ENCODE results near the gene DOCK3. TPM values are rescaled to one million over a fixed set of nuclear protein-coding genes. Genes with fewer than 3 reads are reported as not detected.

DOCK3 gene
- total and polyA plus RNA-seq, 2 of the 4 experiments (the other 2 are of a cell fraction) = under 0.01 to 0.12 TPM

DNA sequence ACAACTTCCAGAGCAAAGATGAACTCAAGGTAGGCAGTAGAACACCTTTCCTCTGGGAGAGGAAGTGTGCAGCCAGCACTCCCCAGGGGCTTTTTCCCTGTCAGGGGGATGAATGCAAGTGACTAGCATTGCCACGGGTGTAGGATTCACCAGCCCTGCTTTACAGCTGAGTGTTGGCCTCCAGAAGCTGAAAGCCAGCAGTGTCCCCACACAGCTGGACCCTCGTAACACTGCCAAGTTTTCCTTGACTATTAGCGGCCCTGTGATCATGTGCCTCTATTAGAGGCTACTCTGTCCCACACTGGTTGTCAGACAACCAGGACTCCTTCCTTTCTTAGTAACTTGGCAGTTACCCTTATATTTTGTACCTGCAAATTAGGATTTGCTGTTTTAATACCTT is 605.4 kb downstream of the DOCK3 start:
- H2AFZ ChIP-seq (replicated peaks; ENCODE audit: low read length, poor library complexity) = no peak overlapping the region
- peaks cover 4% of the 10 kb centered on the region for H3K27me3 ChIP-seq (ENCODE audit: control insufficient read depth, insufficient read depth, low read length)
- dilution Hi-C loops (cut with HindIII; ENCODE audit: low sequenced_read_pairs, unreplicated experiment) = no loop called here
- H3K9ac ChIP-seq (ENCODE audit: low read depth, low read length) = no peak overlapping the region
- H3K27ac ChIP-seq (ENCODE audit: insufficient read depth, low read length) = no peak overlapping the region
- in situ Hi-C loops (cut with MboI; ENCODE audit: low sequenced_read_pairs) = no loop called here
- no peaks in the 10 kb centered on the region for H4K20me1 ChIP-seq (ENCODE audit: insufficient read depth, low read length)
- H3K18ac ChIP-seq (ENCODE audit: low read depth, low read length) = no peak overlapping the region
- H3K14ac ChIP-seq (replicated peaks; ENCODE audit: low read depth, low read length) = no peak overlapping the region
- no peak overlapping the region for H2AK9ac ChIP-seq (replicated peaks; ENCODE audit: low read depth, low read length, poor library complexity)
- no peak overlapping the region for H2AK5ac ChIP-seq (ENCODE audit: low read depth, low read length)
- H3K4ac ChIP-seq (ENCODE audit: low read depth, low read length) = no peak overlapping the region
- H3K56ac ChIP-seq (ENCODE audit: extremely low read depth, insufficient read depth, low read length) = no peak overlapping the region
- no peak overlapping the region for H4K5ac ChIP-seq (ENCODE audit: low read depth, low read length)
- peaks cover 3% of the 10 kb centered on the region; the same call in 1 of the 2 replicates for H3K9me3 ChIP-seq (ENCODE audit: control insufficient read depth, insufficient read depth, low read length)
- intact Hi-C loops (cut with micrococcal nuclease) = no loop called here
- H3K9me1 ChIP-seq (ENCODE audit: insufficient read depth, low read length) = no peaks in the 10 kb centered on the region
- no peak overlapping the region for H4K8ac ChIP-seq (ENCODE audit: low read depth in 2 of 2, low read length in 2 of 2)
- no peak overlapping the region for H3K4me3 ChIP-seq (ENCODE audit: insufficient read depth, low read depth, low read length)
- H3K23ac ChIP-seq (ENCODE audit: low read depth, low read length) = no peak overlapping the region
- no peaks in the 10 kb centered on the region for H3K36me3 ChIP-seq (ENCODE audit: control insufficient read depth, insufficient read depth, low read length)
- ChIA-PET CTCF (interaction anchor here (1.2 kb wide), 1 partner anchor 10 kb away, joined by 3 read pairs; no protein-coding TSS in a partner anchor), POLR2A (ENCODE audit: unreplicated experiment) (no interaction called here)
- H4K91ac ChIP-seq (ENCODE audit: insufficient read depth, low read depth, low read length) = no peak overlapping the region
- DNase-seq (no peak), ATAC-seq (ENCODE audit: low read depth) (no peak)
- no peak overlapping the region for H2BK20ac ChIP-seq (ENCODE audit: low read depth, low read length)
- H2BK15ac ChIP-seq (ENCODE audit: low read depth, low read length) = no peak overlapping the region
- H3K4me2 ChIP-seq (ENCODE audit: low read depth, low read length) = no peak overlapping the region
- BruUV-seq (replicated peaks) = no TSS peak
- no peak overlapping the region for H2BK5ac ChIP-seq (ENCODE audit: low read depth, low read length, poor library complexity, severe bottlenecking)
- H3K79me1 ChIP-seq (ENCODE audit: low read depth in 1 of 2, low read length in 2 of 2) = no peaks in the 10 kb centered on the region
- no peak overlapping the region for H2BK120ac ChIP-seq (ENCODE audit: low read depth, low read length)
- WGBS, 2 experiments (ENCODE audit: extremely low coverage in 2 of 2, insufficient read length in 1 of 2) = no CpG with 5 or more reads among the region's 3 CpGs
- no peak for TF ChIP-seq MXI1 (IDR thresholded peaks at IDR 0.05; ENCODE audit: borderline replicate concordance, low read depth, low read length)
- TF ChIP-seq NFE2L2 (IDR thresholded peaks at IDR 0.05; ENCODE audit: low read depth, low read length) = no peak
- TF ChIP-seq FOS (IDR thresholded peaks at IDR 0.05; ENCODE audit: low read depth, low read length) = no peak
- TF ChIP-seq RFX5 (IDR thresholded peaks at IDR 0.05; ENCODE audit: low read depth, low read length) = no peak
- no peak for TF ChIP-seq SMC3 (IDR thresholded peaks at IDR 0.05; ENCODE audit: low read depth, low read length)
- no peak for TF ChIP-seq RCOR1 (IDR thresholded peaks at IDR 0.05; ENCODE audit: insufficient replicate concordance, low read length)
- H3K4me1 ChIP-seq (ENCODE audit: control insufficient read depth, insufficient read depth, low read length) = no peaks in the 10 kb centered on the region; the same call in 1 of the 2 replicates

All from IMR-90 (cell line).